ENCODE results near the gene PRKN.

- TF ChIP-seq PPARA (CRISPR knock-in tag; IDR thresholded peaks at IDR 0.05; ENCODE audit: borderline replicate concordance) (no peak), RARB (CRISPR knock-in tag; IDR thresholded peaks at IDR 0.05) (no peak), ZFP3 (CRISPR knock-in tag; IDR thresholded peaks at IDR 0.05) (no peak), BACH2 (CRISPR knock-in tag; IDR thresholded peaks at IDR 0.05; ENCODE audit: borderline replicate concordance) (no peak)
Observed at GRCh38 chr6:162653808-162654207, 73.8 kb downstream of the PRKN start.

Data from SK-N-SH treated with all-trans-retinoic acid at 6 μM for 48 hours (cell line).